T-helper 17 cell (primary cell): ENCODE measurements around the gene CREBBP. TPM values are rescaled to one million over a fixed set of nuclear protein-coding genes. Genes with fewer than 3 reads are reported as not detected.
A peak's percentile ranks its signal among the peaks of the same experiment; 100 is the strongest.

Experiments
- ATAC-seq: fragments of 150-1000 bp; cut with Tn5 transposase; 2 replicates; pipeline ENCODE4 v1.10.0; 2021; ENCODE audit warnings: mild to moderate bottlenecking, moderate library complexity
- DNase-seq, 3 donors: peaks; one replicate each; pipeline versions ENCODE4 v3.0.0 to v3.0.0-alpha.2; 2020 to 2021
- H3K9me3 ChIP-seq: one replicate; pipeline ENCODE4 v1.7.0; 2013; ENCODE audit warnings: low read length, mild to moderate bottlenecking; ENCODE audit not compliant: control insufficient read depth, poor library complexity, severe bottlenecking
- H3K27ac Mint-ChIP-seq: one replicate; pipeline ENCODE4 v1.8.0; 2022; ENCODE audit warnings: mild to moderate bottlenecking, moderate library complexity, mixed read lengths
- H3K27me3 Mint-ChIP-seq: one replicate; pipeline ENCODE4 v1.8.0; 2022; ENCODE audit warnings: mixed read lengths
- H3K36me3 Mint-ChIP-seq: one replicate; pipeline ENCODE4 v1.8.0; 2022; ENCODE audit warnings: low read depth, mixed read lengths
- H3K4me1 Mint-ChIP-seq: one replicate; pipeline ENCODE4 v1.8.0; 2022; ENCODE audit warnings: mild to moderate bottlenecking, mixed read lengths
- H3K4me3 Mint-ChIP-seq: one replicate; pipeline ENCODE4 v1.8.0; 2022; ENCODE audit warnings: mild to moderate bottlenecking, moderate library complexity, mixed read lengths
- total RNA-seq, 4 donors: library from RNA in 2 of 4; stranded (reverse) in 2 of 4; gene quantifications; one replicate each; pipeline ENCODE4 v1.2.3 and lab custom pipeline; 2022 to 2026

Gene CREBBP
- total RNA-seq, 2 donors from 2014 or later = 158 to 173 TPM

GRCh38 chr16:3744018-3744417, 136.5 kb downstream of the CREBBP start:
- peaks cover 11% of the 10 kb centered on the region for H3K36me3 Mint-ChIP-seq
- peaks cover 7% of the 10 kb centered on the region for H3K4me1 Mint-ChIP-seq
- ATAC-seq = no peak
- no peak overlapping the region for H3K4me3 Mint-ChIP-seq
- DNase-seq = no peak
- no peaks in the 10 kb centered on the region for H3K27me3 Mint-ChIP-seq
- no peaks in the 10 kb centered on the region for H3K9me3 ChIP-seq
- H3K27ac Mint-ChIP-seq = no peak overlapping the region

DNA sequence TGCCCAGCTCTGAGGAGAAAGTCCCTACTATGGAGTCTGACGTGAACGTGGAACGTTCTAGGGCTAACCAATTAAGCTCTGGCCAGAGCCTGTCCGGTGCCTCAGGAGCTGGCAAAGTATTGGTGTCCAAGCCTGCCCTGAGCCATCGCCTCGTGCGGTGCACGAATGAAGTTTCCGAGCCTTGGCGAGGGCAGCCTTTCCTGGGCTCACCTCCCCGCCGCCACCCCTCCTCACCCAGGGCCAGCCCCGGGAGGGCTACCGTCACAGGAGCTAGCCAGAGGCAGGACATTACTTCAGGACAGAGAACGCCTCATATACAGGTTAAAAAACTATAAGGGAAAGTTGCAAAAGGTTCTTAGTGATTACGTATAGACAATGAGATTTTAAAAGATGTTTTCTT, 139.6 kb downstream of the CREBBP start:
- no peak for ATAC-seq
- H3K27ac Mint-ChIP-seq = peak overlapping the region; percentile 79
- peaks cover 12% of the 10 kb centered on the region for H3K36me3 Mint-ChIP-seq
- H3K9me3 ChIP-seq = no peaks in the 10 kb centered on the region
- no peak overlapping the region for H3K4me3 Mint-ChIP-seq
- H3K27me3 Mint-ChIP-seq = no peaks in the 10 kb centered on the region
- no peak for DNase-seq
- peaks cover 2% of the 10 kb centered on the region for H3K4me1 Mint-ChIP-seq

- ATAC-seq = no peak
- H3K4me1 Mint-ChIP-seq = peaks cover 5% of the 10 kb centered on the region
- DNase-seq = no peak
- H3K36me3 Mint-ChIP-seq = peaks cover 12% of the 10 kb centered on the region
- no peaks in the 10 kb centered on the region for H3K9me3 ChIP-seq
- no peak overlapping the region for H3K4me3 Mint-ChIP-seq
- no peak overlapping the region for H3K27ac Mint-ChIP-seq
- no peaks in the 10 kb centered on the region for H3K27me3 Mint-ChIP-seq
These were observed 140.3 kb downstream of the CREBBP start for GRCh38 chr16:3740186-3740585.

DNA sequence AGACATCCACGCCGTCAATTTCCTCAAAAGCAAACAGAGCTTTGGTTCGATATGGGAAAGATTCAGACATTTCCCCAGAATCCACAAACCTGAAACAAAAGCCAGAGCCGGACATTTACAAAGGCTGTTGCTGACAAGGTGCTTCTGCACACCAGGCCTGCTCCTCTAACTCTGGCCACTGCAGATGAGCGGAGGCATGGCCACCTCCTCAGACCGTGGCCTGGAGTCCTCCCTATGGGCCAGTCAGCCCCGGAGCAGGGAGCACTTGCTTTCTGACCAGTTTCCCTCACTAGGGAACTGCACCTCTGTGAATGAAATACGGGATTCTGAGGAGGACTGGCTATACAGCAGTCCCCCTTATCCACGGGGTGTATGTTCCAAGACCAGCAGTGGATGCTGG, 140.9 kb downstream of the CREBBP start:
- DNase-seq (no peak), ATAC-seq (no peak)
- Mint-ChIP-seq H3K4me3 (no peak overlapping the region), H3K36me3 (peaks cover 16% of the 10 kb centered on the region), H3K4me1 (peaks cover 8% of the 10 kb centered on the region), H3K27me3 (no peaks in the 10 kb centered on the region), H3K27ac (no peak overlapping the region)
- H3K9me3 ChIP-seq = no peaks in the 10 kb centered on the region

- Mint-ChIP-seq H3K27ac (peak overlapping the region; percentile 16), H3K27me3 (no peaks in the 10 kb centered on the region), H3K4me3 (no peak overlapping the region), H3K36me3 (peaks cover 16% of the 10 kb centered on the region), H3K4me1 (peaks cover 9% of the 10 kb centered on the region)
- no peak for ATAC-seq
- DNase-seq = no peak
- no peaks in the 10 kb centered on the region for H3K9me3 ChIP-seq
These were observed 142.0 kb downstream of the CREBBP start for GRCh38 chr16:3738541-3738940.

DNA sequence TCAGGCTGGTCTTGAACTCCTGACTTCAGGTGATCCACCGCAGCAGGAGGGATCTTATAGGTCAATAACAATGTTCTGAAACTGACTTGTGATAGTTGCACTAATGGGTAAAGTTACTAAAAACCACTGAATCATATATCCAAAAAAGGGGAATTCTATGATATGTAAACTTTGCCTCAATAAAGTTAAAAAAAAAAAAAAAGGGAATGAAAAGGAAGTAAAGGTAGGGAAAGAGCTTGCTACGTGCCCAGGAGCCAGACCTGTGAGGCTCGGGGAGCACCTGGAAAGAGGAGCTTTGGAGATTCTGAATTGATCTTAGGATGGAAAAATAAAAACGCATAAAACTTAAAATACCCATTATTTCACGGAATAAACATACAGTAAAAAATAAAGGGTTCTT, 142.4 kb downstream of the CREBBP start:
- Mint-ChIP-seq H3K27me3 (no peaks in the 10 kb centered on the region), H3K27ac (peak overlapping the region; percentile 16), H3K4me3 (no peak overlapping the region), H3K36me3 (peaks cover 16% of the 10 kb centered on the region), H3K4me1 (peaks cover 9% of the 10 kb centered on the region)
- ATAC-seq (no peak), DNase-seq (no peak)
- no peaks in the 10 kb centered on the region for H3K9me3 ChIP-seq

GRCh38 chr16:3737181-3737580, 143.3 kb downstream of the CREBBP start:
- DNase-seq (no peak), ATAC-seq (no peak)
- H3K36me3 Mint-ChIP-seq = peaks cover 14% of the 10 kb centered on the region
- H3K9me3 ChIP-seq = no peaks in the 10 kb centered on the region
- H3K4me3 Mint-ChIP-seq = no peak overlapping the region
- H3K4me1 Mint-ChIP-seq = peaks cover 8% of the 10 kb centered on the region
- H3K27ac Mint-ChIP-seq = no peak overlapping the region
- H3K27me3 Mint-ChIP-seq = no peaks in the 10 kb centered on the region

DNA sequence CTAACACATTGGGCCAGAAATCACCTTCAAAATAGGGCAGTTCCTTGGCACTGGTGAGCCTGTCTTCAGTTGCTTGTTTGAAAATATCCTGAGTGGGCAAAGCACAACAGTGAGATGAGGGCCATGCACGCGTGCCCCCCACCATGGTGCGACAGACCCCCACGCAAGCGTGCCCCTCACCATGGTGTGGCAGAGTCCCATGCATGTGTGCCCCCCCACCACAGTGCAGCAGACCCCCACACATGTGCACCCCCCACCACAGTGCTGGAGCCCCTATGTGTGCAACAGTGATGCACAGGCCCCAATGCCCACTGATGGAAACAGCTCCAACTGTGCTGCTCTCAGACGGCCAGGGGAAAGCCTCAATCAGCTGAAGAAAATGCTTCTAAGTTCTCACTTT, 144.4 kb downstream of the CREBBP start:
- DNase-seq (no peak), ATAC-seq (no peak)
- H3K4me1 Mint-ChIP-seq = peaks cover 10% of the 10 kb centered on the region
- peaks cover 15% of the 10 kb centered on the region for H3K36me3 Mint-ChIP-seq
- no peak overlapping the region for H3K4me3 Mint-ChIP-seq
- no peaks in the 10 kb centered on the region for H3K27me3 Mint-ChIP-seq
- H3K9me3 ChIP-seq = no peaks in the 10 kb centered on the region
- H3K27ac Mint-ChIP-seq = peak overlapping the region; percentile 32

DNA sequence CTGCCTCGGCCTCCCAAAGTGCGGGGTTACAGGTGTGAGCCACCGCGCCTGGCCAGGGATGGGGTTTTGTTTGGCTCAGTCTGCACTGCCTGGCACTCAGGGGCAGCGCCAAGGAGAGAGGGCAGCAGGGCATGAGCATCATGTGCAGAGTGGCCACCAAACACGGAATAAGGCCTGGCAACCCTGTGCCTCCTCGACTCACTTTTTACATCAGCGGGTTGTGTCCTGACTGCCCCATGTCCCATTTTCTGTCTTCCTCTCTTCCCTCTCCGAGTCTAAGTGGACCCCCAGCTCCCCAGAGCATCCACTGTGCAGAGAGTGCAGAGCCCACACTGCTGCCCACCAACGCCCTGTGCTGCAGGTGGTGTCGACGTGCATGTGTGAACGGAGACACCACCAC, 145.0 kb downstream of the CREBBP start:
- peaks cover 11% of the 10 kb centered on the region for H3K4me1 Mint-ChIP-seq
- no peak overlapping the region for H3K27ac Mint-ChIP-seq

GRCh38 chr16:3734758-3735221, 145.7 kb downstream of the CREBBP start:
- H3K27ac Mint-ChIP-seq = no peak overlapping the region
- H3K27me3 Mint-ChIP-seq = no peaks in the 10 kb centered on the region
- ATAC-seq = no peak
- H3K4me1 Mint-ChIP-seq = peaks cover 15% of the 10 kb centered on the region
- peak overlapping the region; percentile 55 for H3K4me3 Mint-ChIP-seq
- H3K9me3 ChIP-seq = no peaks in the 10 kb centered on the region
- peaks cover 19% of the 10 kb centered on the region for H3K36me3 Mint-ChIP-seq
- no peak for DNase-seq

More for the DNA sequence above, 145.0 kb downstream of the CREBBP start:
- ATAC-seq (no peak), DNase-seq (no peak)
- no peak overlapping the region for H3K4me3 Mint-ChIP-seq
- H3K27me3 Mint-ChIP-seq = no peaks in the 10 kb centered on the region
- no peaks in the 10 kb centered on the region for H3K9me3 ChIP-seq
- peaks cover 15% of the 10 kb centered on the region for H3K36me3 Mint-ChIP-seq

DNA sequence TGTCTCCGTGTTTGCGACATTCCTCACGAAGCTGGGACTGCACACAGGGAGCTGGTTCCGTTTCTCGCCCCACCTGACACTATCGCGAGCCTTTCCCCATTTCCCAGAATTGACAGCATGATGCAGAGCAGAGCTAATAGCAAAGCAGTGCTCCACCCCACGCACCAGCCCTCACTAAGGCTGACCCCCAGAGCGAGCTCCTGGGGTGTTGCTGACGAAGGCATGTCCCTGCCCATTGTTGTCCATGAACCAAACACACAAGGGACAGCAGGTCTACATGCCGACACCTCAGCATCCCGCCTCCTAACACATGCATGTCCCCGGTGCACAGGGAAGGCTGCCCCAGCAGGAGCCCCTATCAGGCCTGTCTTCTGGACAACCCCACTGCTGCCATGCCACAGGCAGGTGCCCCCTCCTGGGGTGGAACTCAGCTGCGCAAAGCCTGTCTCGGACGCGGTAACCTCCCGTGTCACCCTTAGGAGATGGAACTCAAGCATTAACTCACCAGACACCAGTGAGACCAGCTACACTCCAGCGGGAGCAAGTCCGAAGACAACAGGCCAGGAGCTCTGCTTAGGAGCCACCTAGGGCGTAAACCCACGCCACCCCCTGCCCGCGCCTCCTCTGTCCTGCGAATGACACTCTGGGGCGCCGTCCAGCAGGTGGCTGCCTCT, 146.3 kb downstream of the CREBBP start:
- Mint-ChIP-seq H3K27ac (no peak overlapping the region), H3K27me3 (no peaks in the 10 kb centered on the region), H3K36me3 (peaks cover 17% of the 10 kb centered on the region), H3K4me3 (no peak overlapping the region), H3K4me1 (peaks cover 16% of the 10 kb centered on the region)
- ATAC-seq (no peak), DNase-seq (no peak)
- H3K9me3 ChIP-seq = no peaks in the 10 kb centered on the region

DNA sequence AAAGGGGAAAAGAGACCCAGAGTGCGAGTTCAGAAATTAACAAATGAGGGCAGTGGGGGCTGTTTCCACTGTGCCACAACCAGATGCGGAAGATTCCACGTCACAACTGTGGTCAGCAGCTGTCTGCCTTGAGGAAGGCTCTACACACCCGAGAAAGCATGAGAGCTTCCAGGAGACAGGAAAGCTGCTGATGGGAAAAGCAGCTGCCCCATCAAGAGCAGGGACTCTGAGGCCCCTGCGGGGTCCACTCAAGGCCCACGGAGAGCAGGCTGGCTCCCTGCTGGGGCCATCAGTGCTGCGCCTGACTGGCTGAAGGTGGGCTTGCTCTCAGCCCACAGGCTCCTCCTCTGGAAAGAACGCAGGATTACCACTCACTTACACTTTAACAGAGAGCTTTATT, 148.3 kb downstream of the CREBBP start:
- H3K9me3 ChIP-seq = no peaks in the 10 kb centered on the region
- Mint-ChIP-seq H3K27ac (no peak overlapping the region), H3K27me3 (no peaks in the 10 kb centered on the region), H3K4me1 (peaks cover 16% of the 10 kb centered on the region), H3K36me3 (peaks cover 15% of the 10 kb centered on the region), H3K4me3 (no peak overlapping the region)
- DNase-seq (no peak), ATAC-seq (no peak)

DNA sequence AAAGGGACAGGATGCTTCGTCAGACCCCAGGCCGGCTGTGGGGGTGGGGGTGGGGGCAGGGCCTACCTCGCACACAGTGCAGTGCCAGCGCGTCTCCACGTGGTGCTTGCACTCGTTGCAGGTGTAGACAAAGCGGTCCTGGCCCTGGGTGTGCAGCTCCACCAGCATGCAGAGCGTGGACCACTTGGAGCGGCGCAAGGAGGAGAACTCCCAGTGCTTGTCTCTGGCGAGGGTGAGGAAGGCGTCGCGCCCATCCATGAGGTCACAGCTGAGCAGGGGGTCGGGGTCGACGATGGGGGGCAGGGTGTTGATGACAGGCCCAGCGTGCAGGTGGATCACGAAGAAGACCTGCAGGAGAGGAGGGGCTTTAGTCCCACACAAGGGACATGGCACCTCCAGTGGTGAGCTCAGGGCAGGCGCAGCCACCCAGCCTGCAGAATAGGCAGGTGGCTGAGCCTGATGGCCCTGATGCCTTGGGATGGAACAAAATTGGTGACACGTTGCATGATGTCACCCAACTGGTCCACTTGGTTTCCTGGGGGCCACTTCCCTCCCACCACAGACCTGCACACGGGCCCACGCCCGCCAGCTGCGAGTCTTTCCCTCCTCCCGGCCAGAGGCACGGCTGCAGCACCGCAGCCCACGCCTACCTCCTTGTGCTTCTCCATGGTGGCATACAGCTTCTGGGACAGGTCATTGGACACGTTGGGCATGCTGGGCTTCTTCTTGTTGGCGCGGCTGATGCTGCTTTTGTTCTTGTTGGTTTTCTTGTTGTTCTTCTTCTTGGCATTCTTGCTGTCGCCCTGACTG, 149.2 kb downstream of the CREBBP start:
- Mint-ChIP-seq H3K4me3 (no peak overlapping the region), H3K27ac (no peak overlapping the region), H3K27me3 (no peaks in the 10 kb centered on the region), H3K4me1 (peaks cover 16% of the 10 kb centered on the region), H3K36me3 (peaks cover 11% of the 10 kb centered on the region)
- DNase-seq = no peak
- ATAC-seq = no peak
- H3K9me3 ChIP-seq = no peaks in the 10 kb centered on the region
